ENCODE results near the gene VWC2.
"Not testable (repeated sequence)": the region's sequence is repeated elsewhere in the genome, so short reads cannot be mapped to it uniquely, and the experiment has no call there.

VWC2 gene

GRCh38 chr7:49787980-49788379 is 14.5 kb downstream of the VWC2 start:
- no peak for DNase-seq (ENCODE audit: low read depth)

GRCh38 chr7:49788455-49789059 is 15.1 kb downstream of the VWC2 start:
- DNase-seq (ENCODE audit: low read depth), result no peak

- no peak for DNase-seq (ENCODE audit: low read depth)
Measured at GRCh38 chr7:49789736-49790135, 16.3 kb downstream of the VWC2 start.

- DNase-seq (ENCODE audit: low read depth), result no peak
Measured at GRCh38 chr7:49790209-49790608, 16.8 kb downstream of the VWC2 start.

GRCh38 chr7:49791088-49791741 is 17.8 kb downstream of the VWC2 start:
- no peak for DNase-seq (ENCODE audit: low read depth)

- no peak for DNase-seq (ENCODE audit: low read depth)
Measured at GRCh38 chr7:49797987-49798660, 24.7 kb downstream of the VWC2 start.

- DNase-seq (ENCODE audit: low read depth), result no peak
Measured at GRCh38 chr7:49800031-49800430, 26.6 kb downstream of the VWC2 start.

GRCh38 chr7:49802600-49802999 is 29.2 kb downstream of the VWC2 start:
- no peak for DNase-seq (ENCODE audit: low read depth)

- no peak for DNase-seq (ENCODE audit: low read depth)
Measured at GRCh38 chr7:49803812-49804211, 30.4 kb downstream of the VWC2 start.

- DNase-seq (ENCODE audit: low read depth), result no peak
Measured at GRCh38 chr7:49805371-49806007, 32.1 kb downstream of the VWC2 start.

- DNase-seq (ENCODE audit: low read depth), result no peak
Measured at GRCh38 chr7:49812534-49812933, 39.1 kb downstream of the VWC2 start.

GRCh38 chr7:49817279-49817678 is 43.8 kb downstream of the VWC2 start:
- DNase-seq (ENCODE audit: low read depth), result no peak

GRCh38 chr7:49821181-49821580 is 47.7 kb downstream of the VWC2 start:
- no peak for DNase-seq (ENCODE audit: low read depth)

- DNase-seq (ENCODE audit: low read depth), result no peak
Measured at GRCh38 chr7:49822856-49823255, 49.4 kb downstream of the VWC2 start.

- no peak for DNase-seq (ENCODE audit: low read depth)
Measured at GRCh38 chr7:49823566-49823965, 50.1 kb downstream of the VWC2 start.

GRCh38 chr7:49839863-49840645 is 66.6 kb downstream of the VWC2 start:
- no peak for DNase-seq (ENCODE audit: low read depth)

- DNase-seq (ENCODE audit: low read depth), result no peak
Measured at GRCh38 chr7:49840751-49841405, 67.4 kb downstream of the VWC2 start.

- DNase-seq (ENCODE audit: low read depth), result no peak
Measured at GRCh38 chr7:49845626-49846025, 72.2 kb downstream of the VWC2 start.

- DNase-seq (ENCODE audit: low read depth), result no peak
Measured at GRCh38 chr7:49848211-49848841, 74.9 kb downstream of the VWC2 start.

GRCh38 chr7:49850921-49851613 is 77.6 kb downstream of the VWC2 start:
- no peak for DNase-seq (ENCODE audit: low read depth)

GRCh38 chr7:49851614-49851934 is 78.1 kb downstream of the VWC2 start:
- not testable (repeated sequence) for DNase-seq (ENCODE audit: low read depth)

All from stimulated activated CD4-positive, alpha-beta T cell treated with anti-CD3 and anti-CD28 coated beads, Interleukin-2, amount 100 ng/mL, for 4 hours (primary cell).